C4-2B (cell line): ENCODE data around the gene TADA1.

Experiments used
- H3K27ac ChIP-seq: fragments of 450-650 bp; 2 replicates; pipeline ENCODE4 v1.5.1; 2017
- CTCF ChIP-seq: fragments of 450-650 bp; conservative IDR thresholded peaks from 2 replicates; pipeline ENCODE4 v1.5.1; 2017; ENCODE audit warnings: mild to moderate bottlenecking
- ZFX ChIP-seq: fragments of 450-650 bp; IDR thresholded peaks from 2 replicates; pipeline ENCODE4 v1.6.1; 2017

TADA1 gene

DNA sequence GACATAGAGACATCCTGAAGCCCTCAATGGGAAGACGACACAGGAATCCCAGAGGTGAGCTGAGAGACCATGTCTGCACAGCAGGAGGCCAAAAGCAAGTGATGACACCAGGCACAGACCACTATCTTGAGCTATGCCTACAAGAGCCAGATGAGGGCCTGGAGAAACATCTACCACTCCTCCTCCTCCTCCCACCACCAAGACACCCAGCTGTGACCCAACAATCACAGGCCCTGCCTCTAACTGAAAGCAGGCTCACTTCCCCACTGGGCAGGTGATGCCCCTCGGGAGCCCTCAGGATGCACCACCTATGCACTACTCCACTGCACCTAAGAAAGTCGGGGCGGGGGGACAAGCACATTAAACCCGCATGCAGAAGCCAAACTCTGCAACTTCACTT is 16.5 kb downstream of the TADA1 start:
- TF ChIP-seq ZFX (no peak), CTCF (no peak)

DNA sequence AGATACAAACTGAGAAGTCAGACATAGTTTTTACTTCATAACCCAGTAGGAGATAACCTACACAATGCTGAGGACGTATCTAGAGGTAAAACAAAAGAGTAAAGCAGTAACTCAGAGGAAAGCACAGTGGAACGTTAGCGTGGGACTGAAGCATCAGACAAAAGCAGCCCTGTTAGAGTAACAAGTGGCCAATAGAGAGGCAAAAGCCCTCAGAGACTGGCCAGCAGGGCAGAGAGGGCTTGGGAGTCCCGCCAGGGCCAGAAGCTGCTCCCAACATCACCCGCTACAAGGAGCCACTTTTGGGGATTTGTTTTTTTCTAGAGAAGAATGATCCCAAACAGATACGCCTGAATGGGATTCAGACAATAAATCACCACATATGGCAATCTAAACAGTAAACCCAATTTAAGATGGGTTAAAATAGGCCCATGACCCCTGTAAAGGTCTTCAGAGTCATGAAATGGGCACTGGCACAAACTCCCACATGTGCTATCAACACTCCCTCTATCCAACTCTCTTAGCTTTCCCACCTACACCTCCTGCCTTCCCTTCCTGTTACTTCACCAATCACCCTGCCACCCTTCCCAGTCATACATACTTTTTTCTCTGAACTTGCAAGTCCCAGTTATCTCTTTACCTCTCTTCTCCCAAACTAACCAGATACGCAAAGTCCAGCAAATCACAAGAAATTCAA is 17.2 kb downstream of the TADA1 start:
- H3K27ac ChIP-seq: no peak overlapping the region
- TF ChIP-seq ZFX (no peak), CTCF (no peak)

More for the DNA sequence above, 16.5 kb downstream of the TADA1 start:
- no peak overlapping the region for H3K27ac ChIP-seq

GRCh38 chr1:166857995-166858394 is 18.1 kb downstream of the TADA1 start:
- TF ChIP-seq CTCF (no peak), ZFX (no peak)
- no peak overlapping the region for H3K27ac ChIP-seq

GRCh38 chr1:166855558-166855957 is 20.5 kb downstream of the TADA1 start:
- no peak overlapping the region for H3K27ac ChIP-seq
- TF ChIP-seq ZFX (no peak), CTCF (no peak)

DNA sequence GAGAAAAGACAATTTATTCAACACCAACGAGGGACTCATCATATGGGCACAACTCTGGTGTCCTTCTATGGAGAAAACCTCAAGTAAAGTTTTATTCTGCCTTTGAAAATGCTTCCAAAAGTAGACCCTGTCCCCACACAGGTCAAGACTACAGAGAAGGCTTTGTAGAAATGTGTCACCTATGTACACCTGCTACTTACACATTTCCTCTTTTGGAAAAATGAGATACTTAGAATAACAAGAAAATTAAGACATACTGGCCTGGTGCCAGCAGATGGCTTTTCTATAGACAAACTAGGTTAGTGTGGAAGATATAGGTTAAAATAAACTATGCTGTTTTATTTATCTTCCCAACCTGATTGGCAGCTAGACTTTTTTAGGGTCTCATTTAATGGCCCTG is 23.1 kb downstream of the TADA1 start:
- no peak overlapping the region for H3K27ac ChIP-seq

DNA sequence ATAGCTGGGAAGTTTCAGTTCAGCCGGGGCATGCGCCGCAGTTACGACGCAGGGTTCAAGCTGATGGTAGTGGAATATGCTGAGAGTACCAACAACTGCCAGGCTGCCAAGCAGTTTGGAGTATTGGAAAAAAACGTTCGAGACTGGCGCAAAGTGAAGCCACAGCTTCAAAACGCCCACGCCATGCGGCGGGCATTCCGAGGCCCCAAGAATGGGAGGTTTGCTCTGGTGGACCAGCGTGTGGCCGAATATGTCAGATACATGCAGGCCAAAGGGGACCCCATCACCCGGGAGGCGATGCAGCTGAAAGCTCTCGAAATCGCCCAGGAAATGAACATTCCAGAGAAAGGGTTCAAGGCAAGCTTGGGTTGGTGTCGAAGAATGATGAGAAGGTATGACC is 26.9 kb downstream of the TADA1 start:
- H3K27ac ChIP-seq: no peak overlapping the region
- no peak for TF ChIP-seq ZFX
- TF ChIP-seq CTCF: no peak

More for the DNA sequence above, 23.1 kb downstream of the TADA1 start:
- TF ChIP-seq CTCF: no peak
- TF ChIP-seq ZFX: no peak

DNA sequence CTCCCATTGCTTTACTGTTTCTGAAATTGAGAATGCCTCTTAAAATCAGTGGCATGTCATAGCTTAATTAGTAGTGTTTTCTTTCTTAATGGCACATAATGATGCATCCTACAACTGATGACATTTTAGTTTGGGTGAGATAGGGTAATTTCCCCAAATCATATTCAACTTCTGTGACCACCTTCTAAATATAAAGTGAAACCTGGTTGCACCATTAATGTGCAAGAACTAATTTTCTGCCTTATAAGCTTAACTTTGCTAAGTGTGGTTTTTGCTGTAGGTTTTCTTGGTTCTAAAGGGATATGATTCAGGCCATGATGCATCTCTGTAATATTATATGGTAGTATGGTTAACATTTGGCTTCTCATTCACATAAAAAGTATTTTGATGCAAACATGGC is 27.9 kb downstream of the TADA1 start:
- TF ChIP-seq ZFX (no peak), CTCF (no peak)
- H3K27ac ChIP-seq: no peak overlapping the region
